Measurements from ENCODE around the gene SLC22A17. TPM values are rescaled to one million over a fixed set of nuclear protein-coding genes. Genes with fewer than 3 reads are reported as not detected.
"Not testable (repeated sequence)": the region's sequence is repeated elsewhere in the genome, so short reads cannot be mapped to it uniquely, and the experiment has no call there.

Gene SLC22A17
- polyA plus RNA-seq, 3 donors from 2014 or later, result 0.18 TPM; not detected in 2

- H3K9me3 Mint-ChIP-seq, result no peaks in the 10 kb centered on the region
- peaks cover 6 to 20% (median 11%) of the 10 kb centered on the region in 3 donors for H3K36me3 Mint-ChIP-seq
- peaks cover 17 to 20% of the 10 kb centered on the region in 2 donors for H3K4me1 Mint-ChIP-seq
- H3K27me3 Mint-ChIP-seq (ENCODE audit: low read depth in 3 of 3), result peaks cover 2 to 5% (median 4%) of the 10 kb centered on the region in 3 donors
- no peak overlapping the region for H3K4me3 Mint-ChIP-seq
- no peak for DNase-seq
- H3K27ac Mint-ChIP-seq, result peak overlapping the region in 4 of 6 donors; percentile 30 to 48 (median 40)
These were observed 26.0 kb downstream of the SLC22A17 start for GRCh38 chr14:23326491-23327332.

GRCh38 chr14:23325746-23326145 is 26.9 kb downstream of the SLC22A17 start:
- Mint-ChIP-seq H3K4me1 (peaks cover 18 to 22% of the 10 kb centered on the region in 2 donors), H3K27ac (peak overlapping the region in 3 of 6 donors; percentile 8 to 48 (median 39)), H3K36me3 (peaks cover 6 to 20% (median 11%) of the 10 kb centered on the region in 3 donors), H3K27me3 (ENCODE audit: low read depth in 3 of 3) (peaks cover 5 to 11% (median 7%) of the 10 kb centered on the region in 3 donors)
- not testable (repeated sequence) for H3K4me3 Mint-ChIP-seq, DNase-seq, H3K9me3 Mint-ChIP-seq

DNA sequence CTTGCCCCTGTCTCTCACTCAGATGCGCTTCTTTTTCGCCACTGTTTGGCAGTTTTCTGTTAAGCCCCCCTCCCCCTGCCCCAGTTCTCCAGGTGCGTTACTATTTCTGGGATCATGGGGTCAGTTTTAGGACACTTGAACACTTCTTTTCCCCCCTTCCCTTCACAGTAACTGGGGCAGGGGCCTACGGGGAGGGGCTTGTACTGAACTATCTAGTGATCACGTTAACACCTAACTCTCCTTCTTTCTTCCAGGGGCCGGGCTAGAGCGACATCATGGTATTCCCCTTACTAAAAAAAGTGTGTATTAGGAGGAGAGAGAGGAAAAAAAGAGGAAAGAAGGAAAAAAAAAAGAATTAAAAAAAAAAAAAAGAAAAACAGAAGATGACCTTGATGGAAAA is 27.7 kb downstream of the SLC22A17 start:
- no peak overlapping the region for H3K4me3 Mint-ChIP-seq
- peaks cover 6 to 20% (median 11%) of the 10 kb centered on the region in 3 donors for H3K36me3 Mint-ChIP-seq
- no peaks in the 10 kb centered on the region for H3K9me3 Mint-ChIP-seq
- no peak for DNase-seq
- peaks cover 26 to 29% of the 10 kb centered on the region in 2 donors for H3K4me1 Mint-ChIP-seq
- peak overlapping the region in 3 of 6 donors; percentile 30 to 50 (median 43) for H3K27ac Mint-ChIP-seq
- peaks cover 6 to 15% (median 11%) of the 10 kb centered on the region in 3 donors for H3K27me3 Mint-ChIP-seq (ENCODE audit: low read depth in 3 of 3)

- H3K27me3 Mint-ChIP-seq (ENCODE audit: low read depth in 3 of 3), result peaks cover 6 to 15% (median 6%) of the 10 kb centered on the region in 3 donors
- H3K9me3 Mint-ChIP-seq, result no peaks in the 10 kb centered on the region
- peaks cover 6 to 20% (median 11%) of the 10 kb centered on the region in 3 donors for H3K36me3 Mint-ChIP-seq
- H3K4me1 Mint-ChIP-seq, result peaks cover 30 to 35% of the 10 kb centered on the region in 2 donors
- no peak for DNase-seq
- peak overlapping the region in 1 of 6 donors; percentile 12 for H3K27ac Mint-ChIP-seq
- H3K4me3 Mint-ChIP-seq, result no peak overlapping the region
These were observed 28.2 kb downstream of the SLC22A17 start for GRCh38 chr14:23324455-23324846.

DNA sequence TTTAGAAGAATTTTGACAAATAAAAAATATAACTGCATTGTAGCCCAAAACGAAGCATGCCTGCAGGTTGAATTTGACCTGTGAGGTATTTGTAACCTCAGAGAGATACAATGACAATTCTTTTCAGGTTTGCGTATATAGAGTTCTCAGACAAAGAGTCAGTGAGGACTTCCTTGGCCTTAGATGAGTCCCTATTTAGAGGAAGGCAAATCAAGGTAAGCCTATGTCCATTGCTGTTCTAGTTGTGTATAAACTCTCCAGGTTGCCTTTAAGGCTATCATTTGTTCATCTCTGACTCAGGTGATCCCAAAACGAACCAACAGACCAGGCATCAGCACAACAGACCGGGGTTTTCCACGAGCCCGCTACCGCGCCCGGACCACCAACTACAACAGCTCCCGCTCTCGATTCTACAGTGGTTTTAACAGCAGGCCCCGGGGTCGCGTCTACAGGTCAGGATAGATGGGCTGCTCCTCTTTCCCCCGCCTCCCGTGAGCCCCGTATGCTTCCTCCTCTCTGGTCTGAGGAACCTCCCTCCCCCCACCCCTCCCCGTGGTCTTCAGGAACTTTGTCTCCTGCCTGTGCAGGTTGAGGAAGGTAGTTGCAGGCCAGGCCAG is 28.7 kb downstream of the SLC22A17 start:
- H3K27me3 Mint-ChIP-seq (ENCODE audit: low read depth in 3 of 3), result peaks cover 5 to 15% (median 6%) of the 10 kb centered on the region in 3 donors
- no peak overlapping the region for H3K4me3 Mint-ChIP-seq

DNA sequence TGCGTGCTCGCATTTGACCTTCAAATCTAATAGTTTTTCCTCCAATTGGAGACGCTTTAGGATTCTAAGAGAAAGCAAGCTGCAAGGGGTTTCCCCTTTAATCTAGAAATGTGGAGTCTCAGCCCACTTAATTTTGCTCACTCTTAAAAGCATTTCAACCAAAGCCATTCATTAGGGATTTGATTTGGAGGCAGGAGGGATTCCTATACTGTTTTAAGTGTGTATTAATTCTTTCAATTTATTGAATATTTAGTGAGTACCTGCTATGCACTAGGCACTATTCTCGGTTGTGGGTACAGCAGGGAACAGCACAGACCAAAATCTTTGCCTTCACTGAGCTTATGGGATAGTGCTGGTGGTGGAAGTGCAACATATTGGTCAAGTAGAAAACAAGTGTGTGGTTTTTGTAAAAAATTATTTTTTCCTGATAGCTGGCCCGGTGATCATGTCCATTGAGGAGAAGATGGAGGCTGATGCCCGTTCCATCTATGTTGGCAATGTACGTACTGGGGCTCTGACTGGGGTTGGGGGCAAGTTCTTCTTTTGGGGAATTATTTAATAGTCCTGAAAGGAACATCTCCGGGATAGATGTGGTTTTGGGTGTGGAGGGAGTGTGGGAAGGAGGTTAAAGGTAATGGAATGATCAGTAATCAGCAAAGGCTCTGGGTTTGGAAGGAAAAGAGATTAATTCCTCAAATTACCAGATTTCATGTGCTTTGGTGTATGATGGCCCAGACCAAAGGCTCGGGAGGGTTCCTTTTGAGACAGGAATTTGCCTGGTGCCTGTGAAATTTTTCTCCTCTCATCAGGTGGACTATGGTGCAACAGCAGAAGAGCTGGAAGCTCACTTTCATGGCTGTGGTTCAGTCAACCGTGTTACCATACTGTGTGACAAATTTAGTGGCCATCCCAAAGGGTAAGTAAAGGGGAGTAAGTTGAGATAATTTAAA is 29.8 kb downstream of the SLC22A17 start:
- Mint-ChIP-seq H3K27me3 (ENCODE audit: low read depth in 3 of 3) (peaks cover 5 to 13% (median 6%) of the 10 kb centered on the region in 3 donors), H3K36me3 (peaks cover 6 to 20% (median 11%) of the 10 kb centered on the region in 3 donors), H3K4me1 (peaks cover 30 to 36% of the 10 kb centered on the region in 2 donors), H3K4me3 (peak overlapping the region; percentile 86 to 93 (median 90)), H3K27ac (peak overlapping the region; percentile 88 to 98 (median 92)), H3K9me3 (no peaks in the 10 kb centered on the region)
- DNase-seq, result no peak

More for the DNA sequence above, 28.7 kb downstream of the SLC22A17 start:
- Mint-ChIP-seq H3K36me3 (peaks cover 6 to 20% (median 11%) of the 10 kb centered on the region in 3 donors), H3K27ac (peak overlapping the region in 1 of 6 donors; percentile 12), H3K4me1 (peaks cover 30 to 36% of the 10 kb centered on the region in 2 donors), H3K9me3 (no peaks in the 10 kb centered on the region)
- DNase-seq, result no peak

- peak; percentile 18 to 34 (median 25) for DNase-seq
- Mint-ChIP-seq H3K36me3 (peaks cover 6 to 20% (median 11%) of the 10 kb centered on the region in 3 donors), H3K27ac (peak overlapping the region; percentile 88 to 100 (median 92)), H3K4me3 (peak overlapping the region; percentile 86 to 93 (median 90)), H3K27me3 (ENCODE audit: low read depth in 3 of 3) (peaks cover 6 to 13% (median 7%) of the 10 kb centered on the region in 3 donors), H3K9me3 (no peaks in the 10 kb centered on the region), H3K4me1 (peaks cover 30 to 36% of the 10 kb centered on the region in 2 donors)
These were observed 30.8 kb downstream of the SLC22A17 start for GRCh38 chr14:23321572-23322547.

GRCh38 chr14:23320584-23321571 is 31.8 kb downstream of the SLC22A17 start, which contains the start of gene PABPN1:
PABPN1 (plus strand) TSS chr14:23321457; CDS start chr14:23321470, 13 bp downstream.
- H3K4me3 Mint-ChIP-seq, result peak within 1 kb of the TSS; percentile 90 to 93 (median 91)
- peaks cover 27 to 36% of the 10 kb centered on the region in 2 donors for H3K4me1 Mint-ChIP-seq
- DNase-seq, result peak; percentile 98 to 99 (median 99)
- H3K27ac Mint-ChIP-seq, result peak within 1 kb of the TSS; percentile 97 to 100 (median 98)
- H3K9me3 Mint-ChIP-seq, result no peaks in the 10 kb centered on the region
- H3K27me3 Mint-ChIP-seq (ENCODE audit: low read depth in 3 of 3), result peaks cover 6 to 13% (median 7%) of the 10 kb centered on the region in 3 donors
- H3K36me3 Mint-ChIP-seq, result peaks cover 8 to 20% (median 10%) of the 10 kb centered on the region in 3 donors

DNA sequence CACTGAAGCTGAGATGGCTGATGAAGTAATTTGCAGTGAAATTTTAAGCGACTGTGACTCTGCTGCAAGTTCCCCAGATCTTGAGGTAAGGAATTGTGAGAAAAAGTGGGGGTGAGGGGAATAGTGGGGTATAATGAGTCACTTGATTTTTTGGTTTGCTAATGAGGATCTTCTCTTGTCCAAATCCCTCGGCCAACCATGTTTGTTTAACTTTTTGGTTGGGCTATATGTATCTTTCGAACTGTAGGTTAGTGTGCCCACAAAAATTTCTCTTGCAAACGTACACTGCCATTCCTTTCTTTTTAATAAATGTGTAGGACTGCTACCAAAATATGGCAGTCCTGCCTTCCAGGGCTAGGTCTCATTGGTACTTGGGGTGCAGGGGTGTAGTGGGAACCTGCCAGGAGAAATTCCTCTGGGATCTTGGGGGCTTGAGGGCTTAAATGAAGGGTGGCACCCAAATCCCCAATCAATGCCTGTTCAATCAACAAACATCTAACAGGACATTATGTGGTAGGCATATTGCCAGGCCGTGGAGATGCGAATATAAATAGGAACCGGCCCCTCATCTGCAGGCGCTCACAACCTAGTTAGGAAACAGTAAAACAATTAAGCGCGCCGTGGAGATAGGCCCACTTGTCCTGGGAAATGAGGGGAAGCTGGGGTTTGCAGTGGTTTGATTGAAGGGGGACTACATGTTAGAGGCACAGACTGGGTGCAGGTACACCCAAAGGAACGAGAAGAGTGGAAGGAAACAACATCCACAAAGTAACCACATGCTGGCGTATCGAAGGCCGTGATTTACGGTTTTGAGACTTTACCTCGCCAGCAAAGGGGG is 32.7 kb downstream of the SLC22A17 start:
- Mint-ChIP-seq H3K36me3 (peaks cover 4 to 19% (median 10%) of the 10 kb centered on the region in 3 donors), H3K4me1 (peaks cover 27 to 36% of the 10 kb centered on the region in 2 donors), H3K4me3 (peak overlapping the region; percentile 90 to 93 (median 91)), H3K27me3 (ENCODE audit: low read depth in 3 of 3) (peaks cover 6 to 10% (median 7%) of the 10 kb centered on the region in 3 donors), H3K9me3 (no peaks in the 10 kb centered on the region), H3K27ac (peak overlapping the region; percentile 97 to 100 (median 98))
- no peak for DNase-seq

DNA sequence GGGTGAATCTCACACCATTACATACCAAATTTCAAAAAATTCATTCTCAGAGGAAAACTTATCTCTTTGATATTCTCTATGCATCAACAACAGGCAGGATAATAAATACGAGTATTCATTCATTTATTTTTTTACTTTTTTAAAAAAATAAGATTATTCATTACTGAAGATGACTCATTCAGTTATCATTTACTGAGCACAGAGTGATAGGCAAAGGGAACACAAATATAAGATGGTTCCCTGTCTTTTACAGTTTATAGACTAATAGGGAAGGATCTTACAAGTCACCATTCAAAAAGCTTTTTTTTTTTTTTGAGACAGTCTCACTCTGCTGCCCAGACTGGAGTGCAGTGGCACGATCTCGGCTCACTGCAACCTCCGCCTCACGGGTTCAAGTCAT is 36.4 kb downstream of the SLC22A17 start:
- Mint-ChIP-seq H3K4me1 (peaks cover 12 to 15% of the 10 kb centered on the region in 2 donors), H3K9me3 (no peaks in the 10 kb centered on the region), H3K27ac (no peak overlapping the region), H3K27me3 (ENCODE audit: low read depth in 3 of 3) (peaks cover 4 to 10% (median 7%) of the 10 kb centered on the region in 3 donors), H3K4me3 (no peak overlapping the region), H3K36me3 (peaks cover 0 to 4% (median 3%) of the 10 kb centered on the region in 3 donors)
- DNase-seq, result no peak

All from immature natural killer cell (primary cell).